Activated naive CD4-positive, alpha-beta T cell treated with anti-CD3 and anti-CD28 coated beads, Interleukin-2, amount 50 U/mL, for 16 hours (primary cell): Measurements from ENCODE around the gene CLEC4D.
A peak's percentile ranks its signal among the peaks of the same experiment; 100 is the strongest.
"Not testable (repeated sequence)": the region's sequence is repeated elsewhere in the genome, so short reads cannot be mapped to it uniquely, and the experiment has no call there.

Source experiments
- DNase-seq: peaks from one replicate; pipeline ENCODE4 v3.0.0-alpha.2; 2020

The CLEC4D gene

DNA sequence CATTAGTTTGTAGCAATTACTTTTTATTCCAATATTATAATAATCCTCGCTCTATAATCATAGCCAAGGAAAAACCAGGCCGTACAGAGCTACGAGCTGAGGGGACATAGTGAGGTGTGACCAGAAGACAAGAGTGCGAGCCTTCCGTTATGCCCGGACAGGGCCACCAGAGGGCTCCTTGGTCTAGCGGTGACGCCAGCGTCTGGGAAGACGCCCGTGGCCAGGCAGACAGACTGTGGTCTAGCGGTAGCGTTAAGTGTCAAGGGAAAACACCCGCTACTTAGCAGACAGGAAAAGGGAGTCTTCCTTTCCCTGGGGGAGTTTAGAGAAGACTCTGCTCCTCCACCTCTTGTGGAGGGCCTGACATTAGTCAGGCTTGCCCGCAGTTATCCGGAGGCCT, 24.5 kb downstream of the CLEC4D start:
- not testable (repeated sequence) for DNase-seq

DNA sequence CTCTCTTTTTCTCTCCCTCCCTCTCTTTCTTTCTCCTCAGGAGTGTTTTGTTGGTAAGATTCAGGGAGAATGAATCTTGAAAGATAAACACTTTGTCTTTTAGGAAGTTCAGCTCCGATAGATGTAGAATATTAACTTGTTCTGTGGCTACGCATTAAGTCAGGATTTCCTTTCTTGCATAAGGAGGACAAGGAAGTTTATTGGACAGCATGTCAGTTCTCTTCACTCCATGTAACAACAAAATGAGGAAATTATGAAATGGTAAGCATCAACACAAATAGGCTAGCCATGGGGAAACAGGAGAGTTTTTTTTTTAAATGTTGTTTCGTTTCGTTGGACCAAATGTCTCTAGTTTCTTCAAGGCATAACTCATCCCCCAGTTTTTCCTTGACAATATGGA, 27.5 kb downstream of the CLEC4D start, which contains the start of gene CLEC4E:
Gene CLEC4E (minus strand): TSS at position 75 of the 400 bp plus-strand sequence. CDS start 108 bp downstream, outside the sequence.
- not testable (repeated sequence) for DNase-seq

DNA sequence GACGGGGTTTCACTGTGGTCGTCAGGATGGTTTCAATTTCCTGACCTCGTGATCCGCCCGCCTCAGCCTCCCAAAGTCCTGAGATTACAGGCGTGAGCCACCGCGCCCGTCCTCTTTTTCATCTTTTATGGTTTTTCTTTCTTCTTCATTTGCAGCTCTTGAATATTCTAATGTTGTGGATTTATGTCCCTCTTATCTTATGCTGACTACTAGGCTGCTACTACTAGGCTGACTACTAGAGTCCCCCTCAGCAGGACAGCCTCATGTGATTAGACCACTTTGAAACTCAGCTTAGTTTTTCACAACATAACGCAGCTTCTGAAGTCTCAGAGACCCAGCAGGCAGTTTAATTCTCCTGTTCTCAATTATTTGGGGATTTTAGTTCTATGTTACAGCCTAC, 28.3 kb downstream of the CLEC4D start:
- DNase-seq, result no peak

DNA sequence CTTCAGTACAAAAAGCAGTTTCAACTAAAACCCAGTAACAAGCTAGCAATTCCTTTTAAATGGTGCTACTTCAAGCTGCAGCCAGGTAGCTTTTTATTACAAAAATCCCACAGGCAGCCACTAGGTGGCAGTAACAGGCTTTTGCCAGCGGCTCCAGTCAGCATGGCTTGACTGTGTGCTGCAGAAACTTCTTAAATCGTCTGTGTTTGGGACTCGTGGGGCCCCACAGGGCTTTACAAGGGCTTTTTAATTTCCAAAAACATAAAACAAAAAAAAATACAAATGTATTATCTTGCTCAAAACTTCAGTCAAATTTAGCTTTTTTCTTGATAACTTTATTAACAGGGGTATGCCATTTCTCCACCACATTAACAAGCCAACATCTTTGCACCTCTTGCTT, 31.0 kb downstream of the CLEC4D start:
- peak; percentile 67 for DNase-seq

DNA sequence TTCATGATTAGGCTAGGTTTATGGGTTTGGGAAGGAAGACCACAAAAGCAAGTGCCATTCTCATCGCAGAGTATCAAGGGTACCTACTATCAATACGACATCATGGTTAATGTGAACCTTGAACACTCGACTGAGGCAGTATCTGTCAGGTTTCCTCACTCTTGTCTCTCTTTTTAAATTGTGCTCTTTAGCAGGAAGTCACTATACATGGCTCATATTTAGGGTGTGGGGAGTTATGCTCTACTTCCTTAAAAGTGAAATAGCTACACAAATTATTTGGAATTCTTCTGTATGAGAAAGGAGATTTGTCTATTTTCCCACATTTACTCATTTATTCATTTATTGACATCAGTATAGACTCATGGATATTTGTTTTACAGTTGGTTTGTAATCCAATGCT, 33.3 kb downstream of the CLEC4D start:
- DNase-seq, result no peak

DNA sequence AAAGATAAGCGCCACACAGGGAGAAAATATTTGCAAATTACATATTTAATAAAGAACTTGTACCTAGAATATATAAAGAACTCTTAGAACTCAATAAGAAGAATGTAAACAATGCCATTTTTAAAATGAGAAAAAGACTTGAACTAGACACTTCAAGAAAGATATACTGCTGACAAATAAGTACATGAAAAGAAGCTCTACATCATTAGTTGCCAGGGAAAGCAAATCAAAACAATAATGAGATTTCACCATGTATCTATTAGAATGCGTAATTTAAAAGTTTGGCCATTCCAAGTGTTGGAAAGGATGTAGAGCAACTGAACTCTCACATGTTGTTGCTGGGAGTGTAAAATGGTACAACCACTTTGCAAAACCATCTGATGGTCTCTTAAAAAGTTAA, 34.3 kb downstream of the CLEC4D start:
- no peak for DNase-seq

DNA sequence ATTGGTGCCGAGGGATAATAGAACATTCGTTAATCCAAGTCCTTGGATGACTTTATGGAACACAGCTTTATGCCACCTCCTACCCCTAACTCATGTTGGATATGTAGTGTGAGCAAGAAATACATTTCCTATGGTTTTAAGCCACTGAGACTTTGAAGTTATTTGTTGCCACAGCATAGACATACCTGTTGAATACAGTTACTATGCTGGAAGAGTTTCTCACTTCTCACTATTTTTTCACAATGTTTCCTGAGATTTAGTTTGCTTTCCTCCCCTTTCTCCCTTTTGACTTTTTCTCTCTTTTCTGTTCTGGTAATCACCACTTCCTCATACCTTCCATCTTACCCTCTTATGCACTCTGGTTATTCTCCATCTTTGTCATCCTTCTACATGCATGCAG, 34.9 kb downstream of the CLEC4D start:
- DNase-seq, result no peak

DNA sequence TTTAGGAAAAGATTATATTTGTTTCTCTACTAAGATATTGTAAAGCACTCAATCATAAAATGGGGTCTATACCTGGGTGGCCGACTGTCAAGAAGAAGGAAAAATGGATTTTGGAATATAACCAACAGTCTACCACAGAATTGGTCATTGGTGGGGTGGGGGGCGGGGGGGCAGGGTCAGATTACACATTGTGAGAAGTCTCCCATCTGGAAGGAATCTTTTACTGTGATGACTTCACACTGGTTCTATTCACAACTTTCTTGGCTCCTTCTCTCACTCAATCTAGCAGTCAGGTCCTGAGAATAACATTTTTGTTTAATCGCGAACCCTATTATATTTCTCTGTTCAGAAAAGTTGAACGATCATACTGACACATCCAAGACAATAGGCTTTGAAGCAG, 36.1 kb downstream of the CLEC4D start:
- no peak for DNase-seq

DNA sequence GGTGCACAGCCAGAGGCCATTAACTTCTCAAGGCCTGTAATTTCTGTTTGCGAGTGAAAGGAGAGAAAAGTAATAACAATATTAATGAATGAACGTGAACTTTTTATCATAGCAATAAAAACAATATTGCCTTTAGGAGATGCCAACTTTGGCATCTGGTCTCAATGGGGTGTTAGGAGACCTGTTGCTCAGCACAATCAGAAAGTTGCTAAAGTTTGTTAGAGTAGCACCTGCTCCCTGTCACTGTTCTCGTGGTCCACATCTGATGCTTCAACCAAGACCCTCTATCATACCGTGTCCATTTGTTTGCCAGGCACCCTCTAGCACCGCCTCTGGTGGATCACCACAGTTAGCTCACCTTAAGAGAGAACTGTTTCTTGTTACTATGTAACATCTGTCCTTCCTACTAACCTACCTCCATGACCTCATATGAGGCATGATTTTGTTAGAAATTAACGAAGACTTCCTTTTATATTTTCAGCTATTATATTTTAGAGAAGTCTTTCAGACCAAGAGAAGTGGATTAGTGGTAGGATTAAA, 39.9 kb downstream of the CLEC4D start:
- DNase-seq, result no peak

DNA sequence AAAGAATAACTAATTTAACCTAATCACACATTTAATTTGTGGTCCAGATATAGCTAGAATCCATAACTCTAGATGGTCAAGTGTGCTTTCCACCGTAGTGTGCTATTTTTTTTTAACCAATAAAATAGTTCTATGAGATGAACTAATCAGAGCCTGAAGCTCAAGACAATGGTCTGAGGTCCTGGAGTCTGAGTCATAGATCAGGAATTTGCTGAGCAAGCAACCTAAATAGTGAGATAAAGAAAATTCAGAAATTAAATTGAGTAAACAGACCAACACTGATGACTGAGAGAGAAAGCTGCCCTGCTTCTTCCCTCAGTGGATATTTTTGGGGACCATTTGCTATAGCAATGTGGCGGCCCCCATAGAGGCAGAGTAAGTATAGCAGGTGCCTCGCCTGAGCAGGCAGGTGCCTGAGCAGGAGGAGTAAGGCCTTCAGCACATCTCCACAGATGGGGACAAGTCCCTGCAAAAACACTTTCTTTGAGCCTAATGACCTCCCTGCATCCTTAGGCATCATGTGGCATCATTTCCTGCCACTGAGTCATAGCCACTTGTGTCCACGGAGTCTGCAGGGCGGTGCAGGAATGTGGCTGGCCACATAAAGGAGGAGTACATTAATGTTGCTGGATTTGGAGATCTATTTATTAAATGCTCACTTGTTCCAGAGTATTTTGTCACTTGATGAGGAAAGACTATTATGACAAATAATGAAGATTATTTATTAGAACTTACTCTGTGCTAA, 41.3 kb downstream of the CLEC4D start:
- DNase-seq, result no peak

DNA sequence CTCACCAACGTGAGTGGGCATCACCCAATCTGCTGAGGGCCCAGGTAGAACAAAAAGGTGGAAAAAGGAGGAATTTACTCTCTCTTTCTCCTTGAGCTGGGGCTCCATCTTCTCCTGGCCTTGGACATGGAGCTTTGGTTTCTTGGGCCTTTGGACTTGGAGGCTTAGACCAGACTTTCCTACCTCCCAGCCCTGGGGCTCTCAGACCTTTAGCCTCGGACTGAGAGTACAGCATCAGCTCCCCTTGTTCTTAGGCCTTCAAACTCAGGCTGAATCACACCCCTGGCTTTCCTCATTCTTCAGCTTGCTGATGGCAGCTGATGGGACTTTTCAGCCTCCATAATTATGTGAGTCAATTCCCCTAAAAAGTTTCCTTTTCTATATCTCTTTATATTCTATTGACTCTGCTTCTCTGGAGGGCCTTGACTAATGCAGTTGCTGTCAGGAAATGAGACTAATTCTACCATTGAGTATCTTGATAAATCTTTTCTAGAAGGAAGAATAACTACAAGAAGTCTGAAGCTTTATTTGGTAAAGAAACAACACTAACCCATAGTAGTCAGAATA, 43.3 kb downstream of the CLEC4D start:
- DNase-seq, result no peak

DNA sequence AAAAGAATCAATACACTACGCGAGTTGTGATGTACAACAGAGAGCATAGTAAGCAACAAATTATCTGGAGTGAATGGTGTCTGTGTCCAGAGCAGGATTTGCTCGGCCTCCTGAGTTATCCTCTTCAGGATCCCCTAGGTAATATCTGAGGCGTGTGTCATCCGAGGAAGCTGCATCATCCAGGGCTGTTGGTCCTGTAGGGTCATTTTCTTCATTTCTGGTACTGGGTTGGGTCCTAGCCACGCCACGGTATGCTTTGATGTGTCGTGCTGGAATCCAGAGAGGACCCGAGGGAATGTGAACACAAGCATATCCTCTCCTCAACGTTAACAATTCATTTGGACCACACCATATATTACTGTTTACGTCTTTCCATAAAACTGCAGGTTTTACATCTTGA, 46.4 kb downstream of the CLEC4D start:
- no peak for DNase-seq

DNA sequence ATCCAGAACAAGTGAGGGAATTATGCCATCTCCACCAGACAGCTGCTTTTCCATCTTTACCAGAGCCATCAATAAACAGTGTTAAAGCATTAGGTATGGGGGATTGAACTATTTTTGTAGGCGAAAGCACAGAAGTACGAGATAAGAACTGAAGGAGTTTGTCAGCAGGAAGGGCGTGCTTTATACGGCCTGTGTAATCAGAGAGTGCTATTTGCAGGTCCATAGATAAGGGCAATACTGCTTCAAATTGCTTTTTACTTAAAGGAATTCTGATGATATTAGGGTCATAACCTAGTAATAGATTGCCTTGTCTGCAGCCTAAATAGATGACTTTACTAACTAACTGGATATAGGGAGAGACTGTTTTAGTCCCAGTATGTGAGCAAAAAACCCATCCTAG, 47.7 kb downstream of the CLEC4D start:
- no peak for DNase-seq

DNA sequence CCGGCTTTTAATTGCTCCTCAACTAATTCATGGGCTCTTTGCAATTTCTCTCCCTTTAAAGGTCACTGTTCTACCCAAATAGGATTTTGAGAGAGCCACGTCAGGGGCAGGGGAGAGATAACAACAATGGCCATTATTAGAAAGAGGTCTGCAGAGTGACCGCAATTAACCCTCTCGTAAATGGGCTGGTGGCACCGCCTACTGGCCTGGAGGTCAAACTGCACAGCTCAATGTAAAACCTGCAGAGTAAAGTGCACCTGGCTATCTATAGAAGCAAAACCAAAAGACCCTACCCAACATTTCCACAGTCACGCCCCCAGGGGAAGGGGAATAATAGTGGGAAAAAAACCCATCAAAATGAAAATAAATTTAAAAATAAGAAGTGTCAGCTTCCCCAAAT, 49.0 kb downstream of the CLEC4D start:
- DNase-seq, result no peak

DNA sequence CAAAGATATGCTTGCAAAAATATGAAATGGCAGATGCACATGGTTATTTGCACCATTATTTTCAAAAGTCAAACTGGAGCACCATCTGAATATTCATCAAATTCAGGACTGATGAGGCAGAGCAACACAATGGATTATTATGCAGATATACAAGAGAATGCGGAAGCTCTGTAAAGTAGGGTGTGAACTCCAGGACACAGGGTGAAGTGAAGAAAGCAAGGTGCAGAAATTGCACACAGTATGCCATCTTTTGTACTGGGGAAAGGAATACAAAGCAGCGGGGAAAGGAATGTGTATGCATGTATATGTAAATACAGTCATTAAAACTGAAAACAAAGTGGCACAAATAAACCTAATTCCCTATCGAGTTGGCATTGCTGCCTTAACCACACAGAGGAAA, 50.1 kb downstream of the CLEC4D start:
- no peak for DNase-seq

DNA sequence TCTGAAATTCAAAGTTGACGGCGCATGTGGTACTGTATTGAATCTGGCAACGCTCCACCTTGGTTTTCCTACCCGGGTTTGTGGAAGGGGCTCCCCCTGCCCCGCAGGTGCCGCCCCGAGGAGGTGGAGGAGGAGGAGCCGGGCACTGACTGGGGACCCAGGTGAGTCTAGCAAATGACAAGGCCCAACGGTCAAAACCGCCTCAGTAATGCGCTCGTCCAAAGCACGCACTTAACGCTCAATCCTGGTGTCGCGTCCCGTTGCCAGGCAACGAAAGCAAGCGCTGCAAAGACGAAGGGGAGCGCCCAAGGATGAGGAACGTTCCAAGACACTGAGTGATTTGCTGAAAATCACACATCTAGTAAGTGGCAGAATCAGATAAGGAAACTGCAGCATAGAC, 51.4 kb downstream of the CLEC4D start:
- no peak for DNase-seq

DNA sequence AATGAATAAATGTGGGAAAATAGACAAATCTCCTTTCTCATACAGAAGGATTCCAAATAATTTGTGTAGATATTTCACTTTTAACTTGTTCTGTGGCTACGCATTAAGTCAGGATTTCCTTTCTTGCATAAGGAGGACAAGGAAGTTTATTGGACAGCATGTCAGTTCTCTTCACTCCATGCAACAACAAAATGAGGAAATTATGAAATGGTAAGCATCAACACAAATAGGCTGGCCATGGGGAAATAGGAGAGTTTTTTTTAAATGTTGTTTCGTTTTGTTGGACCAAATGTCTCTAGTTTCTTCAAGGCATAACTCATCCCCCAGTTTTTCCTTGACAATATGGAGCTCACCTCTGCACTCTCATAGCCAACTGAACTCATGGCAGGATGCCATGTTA, 52.7 kb downstream of the CLEC4D start:
- DNase-seq, result not testable (repeated sequence)

DNA sequence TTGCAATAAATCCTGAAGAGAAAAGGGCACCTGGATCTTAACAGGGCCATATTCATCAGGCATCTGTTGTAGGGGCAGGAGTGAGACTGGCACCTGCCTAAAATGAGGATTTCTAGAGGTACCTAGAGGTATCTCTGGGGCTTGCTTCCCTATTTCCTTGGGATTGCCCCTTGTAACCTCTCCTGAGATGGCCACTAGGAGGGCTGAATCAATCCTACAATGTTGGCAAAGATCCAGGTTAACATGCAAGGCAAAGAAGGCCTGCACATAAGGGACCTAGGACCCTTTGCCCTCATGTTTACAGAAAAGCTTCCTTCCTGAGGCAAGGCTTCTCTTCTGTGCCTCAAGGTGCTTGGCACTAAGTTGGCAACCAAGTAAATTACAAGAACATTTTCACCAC, 53.2 kb downstream of the CLEC4D start:
- DNase-seq, result no peak
